H9 (cell line): Measurements from ENCODE around the gene SNRNP40. TPM values are rescaled to one million over a fixed set of nuclear protein-coding genes. Genes with fewer than 3 reads are reported as not detected.

Source experiments
- DNase-seq: peaks from one replicate; pipeline ENCODE4 v3.0.0-alpha.2; 2017
- H2AFZ ChIP-seq: one replicate; pipeline ENCODE4 v1.6.1; 2013; ENCODE audit warnings: mild to moderate bottlenecking, low read length, control low read depth, moderate library complexity
- H2AK5ac ChIP-seq: 2 replicates; pipeline ENCODE4 v1.6.1; 2013; ENCODE audit warnings: low read length, control low read depth, mixed read lengths; ENCODE audit not compliant: insufficient read length
- H2BK120ac ChIP-seq: one replicate; pipeline ENCODE4 v1.6.1; 2013; ENCODE audit warnings: low read depth, mild to moderate bottlenecking, low read length, control low read depth, inconsistent platforms; ENCODE audit not compliant: poor library complexity, severe bottlenecking
- H2BK12ac ChIP-seq: 2 replicates; pipeline ENCODE4 v1.6.1; 2013; ENCODE audit warnings: low read length, control low read depth, mixed read lengths, low read depth; ENCODE audit not compliant: insufficient read length
- H2BK15ac ChIP-seq: 2 replicates; pipeline ENCODE4 v1.6.1; 2013; ENCODE audit warnings: low read depth, low read length, control low read depth
- H2BK20ac ChIP-seq: one replicate; pipeline ENCODE4 v1.6.1; 2013; ENCODE audit warnings: low read depth, mild to moderate bottlenecking, low read length, control low read depth, inconsistent platforms; ENCODE audit not compliant: poor library complexity, severe bottlenecking
- H2BK5ac ChIP-seq: 2 replicates; pipeline ENCODE4 v1.6.1; 2013; ENCODE audit warnings: low read length, control low read depth, mixed read lengths; ENCODE audit not compliant: insufficient read length
- H3K14ac ChIP-seq: 2 replicates; pipeline ENCODE4 v1.6.1; 2013; ENCODE audit warnings: low read length, control low read depth; ENCODE audit not compliant: insufficient read depth
- H3K18ac ChIP-seq: 2 replicates; pipeline ENCODE4 v1.6.1; 2013; ENCODE audit warnings: low read depth, mild to moderate bottlenecking, mixed read lengths, low read length, control low read depth; ENCODE audit not compliant: insufficient read length
- H3K23ac ChIP-seq: 2 replicates; pipeline ENCODE4 v1.6.1; 2013; ENCODE audit warnings: low read length, control low read depth, mixed read lengths, low read depth; ENCODE audit not compliant: insufficient read length
- H3K23me2 ChIP-seq: 2 replicates; pipeline ENCODE4 v1.6.1; 2013; ENCODE audit warnings: low read depth, mild to moderate bottlenecking, mixed read lengths, low read length, control low read depth; ENCODE audit not compliant: insufficient read length, poor library complexity, severe bottlenecking
- H3K27ac ChIP-seq: 2 replicates; pipeline ENCODE4 v1.5.1; 2013; ENCODE audit warnings: low read length, control low read depth, mixed read lengths, low read depth; ENCODE audit not compliant: insufficient read length
- H3K27me3 ChIP-seq: 2 replicates; pipeline ENCODE4 v1.6.1; 2013; ENCODE audit warnings: low read length, control low read depth, inconsistent platforms; ENCODE audit not compliant: insufficient read depth
- H3K4ac ChIP-seq: 2 replicates; pipeline ENCODE4 v1.6.1; 2013; ENCODE audit warnings: low read depth, mild to moderate bottlenecking, control low read depth, inconsistent platforms, low read length, moderate library complexity
- H3K4me1 ChIP-seq: 2 replicates; pipeline ENCODE4 v1.6.1; 2013; ENCODE audit warnings: low read length, control low read depth, inconsistent platforms; ENCODE audit not compliant: insufficient read depth
- H3K4me2 ChIP-seq: 2 replicates; pipeline ENCODE4 v1.6.1; 2013; ENCODE audit warnings: low read length, control low read depth, mixed read lengths; ENCODE audit not compliant: insufficient read length, insufficient read depth
- H3K56ac ChIP-seq: 2 replicates; pipeline ENCODE4 v1.6.1; 2013; ENCODE audit warnings: low read depth, mild to moderate bottlenecking, mixed read lengths, low read length, control low read depth; ENCODE audit not compliant: insufficient read length
- H3K79me1 ChIP-seq: 2 replicates; pipeline ENCODE4 v1.6.1; 2013; ENCODE audit warnings: low read depth, mild to moderate bottlenecking, moderate library complexity, low read length, control low read depth, inconsistent platforms; ENCODE audit not compliant: insufficient read depth, poor library complexity, severe bottlenecking
- H3K79me2 ChIP-seq: 2 replicates; pipeline ENCODE4 v1.6.1; 2013; ENCODE audit warnings: low read length, control low read depth, inconsistent platforms; ENCODE audit not compliant: insufficient read depth
- H3K9ac ChIP-seq: 2 replicates; pipeline ENCODE4 v1.6.1; 2013; ENCODE audit warnings: low read length, control low read depth, mixed read lengths; ENCODE audit not compliant: insufficient read length; ENCODE audit errors: extremely low read depth
- H3K9me3 ChIP-seq: one replicate; pipeline ENCODE4 v1.6.1; 2013; ENCODE audit warnings: low read depth, low read length, inconsistent platforms; ENCODE audit not compliant: control insufficient read depth
- H3T11ph ChIP-seq: one replicate; pipeline ENCODE4 v1.6.1; 2013; ENCODE audit warnings: mild to moderate bottlenecking, low read length, control low read depth, inconsistent platforms
- H4K20me1 ChIP-seq: one replicate; pipeline ENCODE4 v1.6.1; 2013; ENCODE audit not compliant: control insufficient read depth, insufficient read length, insufficient read depth
- H4K5ac ChIP-seq: 2 replicates; pipeline ENCODE4 v1.6.1; 2013; ENCODE audit warnings: low read depth, mild to moderate bottlenecking, mixed read lengths, low read length, control low read depth; ENCODE audit not compliant: insufficient read length
- H4K8ac ChIP-seq: replicated peaks from 2 replicates; pipeline ENCODE4 v1.6.1; 2013; ENCODE audit warnings: low read length, control low read depth, mixed read lengths, low read depth; ENCODE audit not compliant: insufficient read length
- H4K91ac ChIP-seq: 2 replicates; pipeline ENCODE4 v1.6.1; 2013; ENCODE audit warnings: low read depth, mild to moderate bottlenecking, moderate library complexity, mixed read lengths, low read length, control low read depth; ENCODE audit not compliant: insufficient read length
- H3K27ac Mint-ChIP-seq, 3 experiments: 2 replicates in 2 of 3; 3 replicates in 1 of 3; pipeline ENCODE4 v1.8.0; 2020 to 2021; ENCODE audit warnings: mixed read lengths in 3 of 3, mild to moderate bottlenecking in 1 of 3, moderate library complexity in 1 of 3
- H3K27me3 Mint-ChIP-seq: 2 replicates; pipeline ENCODE4 v1.8.0; 2021; ENCODE audit warnings: low read depth, mild to moderate bottlenecking, moderate library complexity, mixed read lengths
- H3K36me3 Mint-ChIP-seq, 3 experiments: 2 replicates in 2 of 3; 3 replicates in 1 of 3; pipeline ENCODE4 v1.8.0; 2020 to 2021; ENCODE audit warnings: low read depth in 3 of 3, mixed read lengths in 3 of 3; ENCODE audit not compliant: insufficient read depth in 1 of 3
- H3K4me1 Mint-ChIP-seq, 2 experiments: 2 replicates each; pipeline ENCODE4 v1.8.0; 2020; ENCODE audit warnings: mixed read lengths in 2 of 2
- H3K4me3 Mint-ChIP-seq, 2 experiments: 2 replicates in 1 of 2; 3 replicates in 1 of 2; pipeline ENCODE4 v1.8.0; 2020 to 2021; ENCODE audit warnings: mild to moderate bottlenecking in 2 of 2, mixed read lengths in 2 of 2, moderate library complexity in 1 of 2
- H3K9me3 Mint-ChIP-seq, 2 experiments: 2 replicates in 1 of 2; 3 replicates in 1 of 2; pipeline ENCODE4 v1.8.0; 2020; ENCODE audit warnings: mild to moderate bottlenecking in 2 of 2, mixed read lengths in 2 of 2, moderate library complexity in 1 of 2
- WGBS: extraction: QIAGEN DNeasy Blood & Tissue Kit; methylation state at CpG from one replicate; pipeline ENCODE4 v1.1.7; 2013; ENCODE audit warnings: missing lambda C conversion rate, low lambda C conversion rate, mixed read lengths; ENCODE audit not compliant: insufficient read length; ENCODE audit errors: extremely low coverage; 5-methylcytosine and 5-hydroxymethylcytosine counted together
- total RNA-seq: library from RNA; stranded (reverse); gene quantifications from 2 replicates; pipeline ENCODE4 v1.2.1, GENCODE V29; 2021
- TF ChIP-seq, protein P1 (sequence below): fragments of 200-600 bp; sonication (generic); conservative IDR thresholded peaks from 3 replicates; pipeline ENCODE4 v1.8.0; 2021; ENCODE audit warnings: antibody characterized with exemption, mild to moderate bottlenecking

SNRNP40 gene
- total RNA-seq, 1 experiment from 2014 or later, result 132 TPM

DNA sequence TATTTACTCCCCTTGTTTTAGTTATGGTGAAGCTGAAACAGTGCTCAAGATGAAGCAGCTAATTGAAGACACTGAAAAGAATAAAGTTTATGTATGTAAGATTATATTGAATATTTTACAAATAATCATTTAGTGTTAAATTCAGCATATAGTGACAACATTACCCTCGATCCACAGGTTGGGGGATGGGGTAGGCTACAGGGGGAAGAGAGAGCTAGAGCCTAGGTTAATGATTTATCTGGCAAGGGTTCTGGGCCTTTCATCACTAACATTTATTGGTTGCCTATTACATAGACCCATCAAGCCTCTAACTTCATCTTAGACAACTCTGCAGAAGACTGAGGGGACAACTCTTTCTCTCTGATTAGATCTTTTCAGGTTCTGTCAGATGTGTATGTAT, 21.6 kb upstream of the SNRNP40 start:
- Mint-ChIP-seq H3K27ac (no peak overlapping the region), H3K4me3 (no peak overlapping the region), H3K36me3 (peaks cover 18 to 76% (median 32%) of the 10 kb centered on the region in 3 experiments; a peak in 6 of 7 replicates), H3K9me3 (no peaks in the 10 kb centered on the region), H3K4me1 (no peaks in the 10 kb centered on the region), H3K27me3 (no peaks in the 10 kb centered on the region; the same call in 1 of the 2 replicates)
- Histone ChIP-seq H3K4ac (no peak overlapping the region), H2BK15ac (no peak overlapping the region), H2BK20ac (no peak overlapping the region), H3K9ac (no peak overlapping the region), H3K9me3 (no peaks in the 10 kb centered on the region), H4K91ac (no peak overlapping the region), H2BK120ac (no peak overlapping the region), H2BK12ac (no peak overlapping the region), H3K56ac (no peak overlapping the region), H4K8ac (no peak overlapping the region), H3K23me2 (no peaks in the 10 kb centered on the region), H2BK5ac (no peak overlapping the region), H3K4me1 (no peaks in the 10 kb centered on the region), H3K4me2 (no peak overlapping the region), H2AFZ (no peak overlapping the region), H3T11ph (no peak overlapping the region), H3K27me3 (no peaks in the 10 kb centered on the region), H3K79me2 (no peaks in the 10 kb centered on the region), H3K79me1 (no peaks in the 10 kb centered on the region), H3K23ac (no peak overlapping the region), H3K14ac (no peak overlapping the region), H4K5ac (no peak overlapping the region), H4K20me1 (no peaks in the 10 kb centered on the region), H3K18ac (no peak overlapping the region), H3K27ac (no peak overlapping the region), H2AK5ac (no peak overlapping the region)
- TF ChIP-seq, protein P1, sequence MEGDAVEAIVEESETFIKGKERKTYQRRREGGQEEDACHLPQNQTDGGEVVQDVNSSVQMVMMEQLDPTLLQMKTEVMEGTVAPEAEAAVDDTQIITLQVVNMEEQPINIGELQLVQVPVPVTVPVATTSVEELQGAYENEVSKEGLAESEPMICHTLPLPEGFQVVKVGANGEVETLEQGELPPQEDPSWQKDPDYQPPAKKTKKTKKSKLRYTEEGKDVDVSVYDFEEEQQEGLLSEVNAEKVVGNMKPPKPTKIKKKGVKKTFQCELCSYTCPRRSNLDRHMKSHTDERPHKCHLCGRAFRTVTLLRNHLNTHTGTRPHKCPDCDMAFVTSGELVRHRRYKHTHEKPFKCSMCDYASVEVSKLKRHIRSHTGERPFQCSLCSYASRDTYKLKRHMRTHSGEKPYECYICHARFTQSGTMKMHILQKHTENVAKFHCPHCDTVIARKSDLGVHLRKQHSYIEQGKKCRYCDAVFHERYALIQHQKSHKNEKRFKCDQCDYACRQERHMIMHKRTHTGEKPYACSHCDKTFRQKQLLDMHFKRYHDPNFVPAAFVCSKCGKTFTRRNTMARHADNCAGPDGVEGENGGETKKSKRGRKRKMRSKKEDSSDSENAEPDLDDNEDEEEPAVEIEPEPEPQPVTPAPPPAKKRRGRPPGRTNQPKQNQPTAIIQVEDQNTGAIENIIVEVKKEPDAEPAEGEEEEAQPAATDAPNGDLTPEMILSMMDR, result no peak
- DNase-seq, result no peak
- no CpG with 5 or more reads among the region's 1 CpG for WGBS
